GM10266 (cell line): ENCODE results near the gene NFYB.

Source experiments
- DNase-seq: peaks from one replicate; pipeline ENCODE4 v3.0.0; 2012; ENCODE audit errors: extremely low spot score
- TF ChIP-seq, protein P1 (sequence below): IDR thresholded peaks from 2 replicates; pipeline ENCODE4 v1.5.1; 2012; ENCODE audit warnings: mild to moderate bottlenecking, low read depth; ENCODE audit not compliant: control insufficient read depth, insufficient read depth; ENCODE audit errors: missing control alignments

NFYB gene

DNA sequence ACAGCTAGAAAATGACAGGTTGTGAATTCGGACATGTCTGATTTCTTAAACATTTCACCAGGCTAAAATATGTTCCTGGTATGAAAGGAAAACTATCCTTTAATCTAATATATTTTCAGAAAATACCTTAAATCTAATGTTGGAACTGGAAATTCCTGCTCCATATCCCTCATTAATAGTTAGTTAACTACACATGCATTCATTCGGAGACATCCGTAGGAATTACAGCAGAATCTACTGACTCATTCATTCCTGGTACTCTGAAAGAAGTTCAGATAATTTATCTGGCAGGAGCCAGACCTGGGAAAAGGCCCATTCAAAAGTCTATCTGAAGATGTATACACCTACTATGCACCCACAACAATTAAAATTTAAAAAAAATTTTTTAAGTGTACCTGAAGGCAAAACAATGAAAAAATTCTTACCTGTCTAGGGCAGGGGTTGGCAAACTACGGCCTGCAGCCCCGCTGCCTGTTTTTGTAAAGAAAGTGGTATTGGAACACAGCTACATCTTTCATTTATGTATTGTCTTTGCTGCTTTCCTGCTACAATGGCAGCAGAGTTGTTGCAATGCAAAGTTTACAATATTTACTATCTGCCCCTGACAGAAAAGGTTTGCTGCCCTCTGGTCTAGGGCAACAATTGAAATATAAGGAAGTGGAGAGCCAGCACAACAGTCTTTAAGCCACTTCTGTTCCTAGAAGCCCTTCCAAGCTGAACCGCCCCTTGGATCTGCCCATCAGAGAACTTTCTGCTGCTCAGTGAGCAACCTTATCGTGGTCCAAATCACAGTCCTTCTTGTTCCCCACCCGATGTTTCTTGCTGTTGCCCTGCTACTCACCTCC is 17.9 kb upstream of the NFYB start:
- TF ChIP-seq, protein P1, sequence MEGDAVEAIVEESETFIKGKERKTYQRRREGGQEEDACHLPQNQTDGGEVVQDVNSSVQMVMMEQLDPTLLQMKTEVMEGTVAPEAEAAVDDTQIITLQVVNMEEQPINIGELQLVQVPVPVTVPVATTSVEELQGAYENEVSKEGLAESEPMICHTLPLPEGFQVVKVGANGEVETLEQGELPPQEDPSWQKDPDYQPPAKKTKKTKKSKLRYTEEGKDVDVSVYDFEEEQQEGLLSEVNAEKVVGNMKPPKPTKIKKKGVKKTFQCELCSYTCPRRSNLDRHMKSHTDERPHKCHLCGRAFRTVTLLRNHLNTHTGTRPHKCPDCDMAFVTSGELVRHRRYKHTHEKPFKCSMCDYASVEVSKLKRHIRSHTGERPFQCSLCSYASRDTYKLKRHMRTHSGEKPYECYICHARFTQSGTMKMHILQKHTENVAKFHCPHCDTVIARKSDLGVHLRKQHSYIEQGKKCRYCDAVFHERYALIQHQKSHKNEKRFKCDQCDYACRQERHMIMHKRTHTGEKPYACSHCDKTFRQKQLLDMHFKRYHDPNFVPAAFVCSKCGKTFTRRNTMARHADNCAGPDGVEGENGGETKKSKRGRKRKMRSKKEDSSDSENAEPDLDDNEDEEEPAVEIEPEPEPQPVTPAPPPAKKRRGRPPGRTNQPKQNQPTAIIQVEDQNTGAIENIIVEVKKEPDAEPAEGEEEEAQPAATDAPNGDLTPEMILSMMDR: no peak
- no peak for DNase-seq

DNA sequence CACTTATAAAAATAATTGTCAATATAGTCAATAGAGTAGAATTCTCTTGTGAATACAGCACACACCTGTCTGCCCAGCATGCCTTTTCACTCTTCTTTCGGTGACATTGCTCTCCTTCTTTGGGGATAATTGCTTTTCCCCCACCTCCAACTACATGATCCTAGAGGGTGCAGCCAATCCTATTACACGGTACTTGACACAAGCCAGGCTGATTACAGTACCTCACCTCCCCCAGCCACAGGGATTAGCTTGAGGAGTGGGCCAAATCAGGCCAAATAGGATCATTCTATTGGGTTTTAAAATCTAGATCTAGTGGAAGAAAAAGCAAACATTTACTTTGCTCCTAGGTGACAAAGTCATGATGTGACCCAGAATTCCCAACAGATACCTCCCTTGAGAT is 16.8 kb upstream of the NFYB start:
- TF ChIP-seq, protein P1: no peak
- DNase-seq: no peak

DNA sequence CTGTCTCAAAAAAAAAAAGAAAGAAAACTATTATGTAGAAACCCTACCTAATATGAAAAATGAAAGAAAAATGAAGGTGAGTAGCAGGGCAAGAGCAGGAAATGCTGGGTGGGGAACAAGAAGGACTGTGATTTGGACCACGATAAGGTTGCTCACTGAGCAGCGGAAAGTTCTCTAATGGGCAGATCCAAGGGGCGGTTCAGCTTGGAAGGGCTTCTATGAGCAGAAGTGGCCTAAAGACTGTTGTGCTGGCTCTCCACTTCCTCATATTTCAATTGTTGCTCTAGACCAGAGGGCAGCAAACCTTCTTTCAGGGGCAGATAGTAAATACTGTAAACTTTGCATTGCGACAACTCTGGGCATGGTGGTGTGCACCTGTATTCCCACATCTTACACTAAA is 16.3 kb upstream of the NFYB start:
- DNase-seq: no peak
- TF ChIP-seq, protein P1: no peak

DNA sequence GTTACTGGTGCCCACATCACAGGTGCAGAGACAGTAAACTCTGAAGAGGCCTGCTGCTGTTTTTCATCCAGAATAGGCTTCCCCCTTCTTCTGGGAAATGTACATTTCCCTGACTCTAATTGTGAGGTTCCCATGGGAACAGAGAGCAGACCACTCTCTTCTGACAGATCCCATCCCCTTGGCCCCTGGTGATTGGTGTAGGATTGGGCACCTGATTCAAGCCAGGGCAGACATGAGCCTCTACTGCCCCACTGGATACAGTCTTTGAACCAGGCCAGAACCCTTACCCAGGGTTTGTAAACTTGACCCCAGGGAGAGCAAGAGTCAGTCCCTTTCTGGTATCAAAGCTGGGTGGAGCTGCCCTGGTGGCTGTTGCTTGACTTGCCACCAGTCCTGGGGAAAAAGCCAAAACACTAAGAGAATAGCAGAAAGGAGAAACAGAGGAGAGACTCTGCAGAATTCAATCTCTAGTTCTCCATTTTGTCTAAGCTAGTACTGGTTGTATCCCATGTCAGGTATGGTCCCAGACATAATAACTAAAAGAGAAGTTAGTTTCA is 14.8 kb upstream of the NFYB start:
- TF ChIP-seq, protein P1: no peak

DNA sequence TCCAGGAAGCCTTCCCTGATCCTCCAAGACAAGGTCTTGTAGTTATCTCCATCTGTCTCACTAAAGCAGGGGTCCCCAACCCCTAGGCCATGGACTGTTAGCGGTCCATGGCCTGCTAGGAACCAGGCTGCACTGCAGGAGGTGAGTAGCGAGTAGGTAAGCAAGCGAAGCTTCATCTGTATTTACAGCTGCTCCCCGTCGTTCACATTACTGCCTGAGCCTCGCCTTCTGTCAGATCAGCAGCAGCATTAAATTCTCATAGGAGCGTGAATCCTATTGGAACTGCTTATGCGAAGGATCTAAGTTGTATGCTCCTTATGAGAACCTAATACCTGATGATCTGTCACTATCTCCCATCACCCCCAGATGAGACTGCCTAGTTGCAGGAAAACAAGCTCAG is 12.4 kb upstream of the NFYB start:
- DNase-seq: no peak
- TF ChIP-seq, protein P1: no peak

More for the DNA sequence above, 14.8 kb upstream of the NFYB start:
- DNase-seq: no peak

DNA sequence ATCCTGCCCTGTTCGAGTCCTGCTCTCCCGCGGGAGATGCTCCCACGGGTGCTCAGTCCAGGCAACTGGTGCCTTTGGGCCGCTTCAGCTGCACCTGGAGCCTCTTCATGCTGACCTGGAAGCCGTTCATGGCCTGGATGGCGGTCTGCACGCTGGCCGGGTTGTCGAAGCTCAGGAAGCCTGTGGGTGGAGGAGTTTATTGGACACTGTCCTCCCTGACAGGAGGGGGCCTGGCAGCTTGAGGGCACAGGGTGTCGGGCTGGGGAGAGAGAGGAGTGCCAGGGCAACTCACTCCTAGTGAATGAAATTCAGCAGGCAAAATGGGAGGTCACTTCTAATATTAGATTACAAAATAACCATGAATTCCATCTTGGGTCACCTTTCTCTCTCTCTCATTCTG is 9.3 kb upstream of the NFYB start:
- TF ChIP-seq, protein P1: no peak
- DNase-seq: no peak

DNA sequence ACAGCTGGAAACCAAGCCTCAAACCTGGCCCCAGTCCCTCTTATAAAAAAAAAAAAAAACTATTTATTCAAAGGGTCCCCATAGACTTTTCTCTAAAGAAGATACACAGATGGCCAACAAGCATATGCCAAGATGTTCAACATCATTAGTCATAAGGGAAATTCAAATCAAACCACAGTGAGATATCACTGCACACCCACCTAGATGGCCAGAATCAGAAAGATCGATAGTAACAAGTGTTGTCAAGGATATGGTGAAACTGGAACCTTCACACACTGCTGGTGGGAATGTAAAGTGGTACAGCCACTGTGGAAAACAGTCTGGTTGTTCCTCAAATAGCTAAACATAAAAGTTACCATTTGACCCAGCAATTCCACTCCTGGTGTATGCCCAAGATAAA is 5.9 kb upstream of the NFYB start:
- DNase-seq: no peak
- TF ChIP-seq, protein P1: no peak
